HUES64 (cell line): ENCODE data around the gene PSG7. TPM values are rescaled to one million over a fixed set of nuclear protein-coding genes. Genes with fewer than 3 reads are reported as not detected.
"Not testable (repeated sequence)": the region's sequence is repeated elsewhere in the genome, so short reads cannot be mapped to it uniquely, and the experiment has no call there.

Source experiments
- H3K27ac ChIP-seq: 2 replicates; pipeline ENCODE4 v1.7.0; 2013; ENCODE audit warnings: low read depth, low read length, inconsistent platforms
- H3K27me3 ChIP-seq: 2 replicates; pipeline ENCODE4 v1.6.1; 2013; ENCODE audit warnings: mild to moderate bottlenecking, low read length; ENCODE audit not compliant: insufficient read depth
- H3K36me3 ChIP-seq: 2 replicates; pipeline ENCODE4 v1.6.1; 2013; ENCODE audit warnings: mild to moderate bottlenecking, low read length; ENCODE audit not compliant: insufficient read depth
- H3K4me1 ChIP-seq: 2 replicates; pipeline ENCODE4 v1.6.1; 2013; ENCODE audit warnings: mild to moderate bottlenecking, low read length, moderate library complexity; ENCODE audit not compliant: insufficient read depth
- H3K4me3 ChIP-seq: 2 replicates; pipeline ENCODE4 v1.5.1; 2013; ENCODE audit warnings: mild to moderate bottlenecking, low read length, moderate library complexity
- H3K9ac ChIP-seq: 2 replicates; pipeline ENCODE4 v1.6.1; 2013; ENCODE audit warnings: mild to moderate bottlenecking, low read depth, low read length
- H3K9me3 ChIP-seq: 2 replicates; pipeline ENCODE4 v1.6.1; 2013; ENCODE audit warnings: low read depth, low read length; ENCODE audit not compliant: insufficient read depth
- WGBS: fragments of 150-250, 120-280 bp; methylation state at CpG from one replicate; pipeline ENCODE4 v1.1.7; 2013; ENCODE audit warnings: missing lambda C conversion rate; 5-methylcytosine and 5-hydroxymethylcytosine counted together
- polyA plus RNA-seq, 2 experiments: library from polyadenylated mRNA; stranded (reverse); fragments of 50-300 nt; gene quantifications; one replicate each; pipeline ENCODE4 v1.2.3, GENCODE V29; 2013

The PSG7 gene
- polyA plus RNA-seq (2013, experiment 1 of 2): not detected
- not detected for polyA plus RNA-seq (2013, experiment 2 of 2)

DNA sequence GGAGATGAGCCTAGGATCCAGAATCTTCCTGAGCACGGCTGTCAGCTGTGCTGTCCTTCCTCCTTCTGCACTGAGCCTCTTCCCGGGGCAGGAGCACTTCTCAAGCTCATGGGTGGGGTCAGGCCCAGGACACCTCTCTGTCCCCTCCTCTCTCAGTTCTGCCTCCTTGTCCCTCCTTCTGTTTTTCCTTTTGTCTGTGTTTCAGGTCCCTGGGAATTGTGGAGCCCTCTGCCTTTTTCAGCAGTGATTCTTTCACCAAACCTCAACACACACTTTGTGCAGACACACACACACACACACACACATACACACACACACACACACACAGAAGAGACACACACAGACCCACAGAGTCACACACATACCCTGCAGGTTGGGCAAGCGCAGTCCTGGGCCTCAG, at the start of gene PSG7:
Gene PSG7 (minus strand): TSS at position 101 of the 400 bp plus-strand sequence. CDS start 131 bp downstream, outside the sequence.
- not testable (repeated sequence) for H3K9ac ChIP-seq, H3K36me3 ChIP-seq, H3K27me3 ChIP-seq, H3K4me3 ChIP-seq, H3K27ac ChIP-seq, H3K4me1 ChIP-seq, H3K9me3 ChIP-seq
- WGBS: 82% methylated on average over 3 of the region's 3 CpGs

DNA sequence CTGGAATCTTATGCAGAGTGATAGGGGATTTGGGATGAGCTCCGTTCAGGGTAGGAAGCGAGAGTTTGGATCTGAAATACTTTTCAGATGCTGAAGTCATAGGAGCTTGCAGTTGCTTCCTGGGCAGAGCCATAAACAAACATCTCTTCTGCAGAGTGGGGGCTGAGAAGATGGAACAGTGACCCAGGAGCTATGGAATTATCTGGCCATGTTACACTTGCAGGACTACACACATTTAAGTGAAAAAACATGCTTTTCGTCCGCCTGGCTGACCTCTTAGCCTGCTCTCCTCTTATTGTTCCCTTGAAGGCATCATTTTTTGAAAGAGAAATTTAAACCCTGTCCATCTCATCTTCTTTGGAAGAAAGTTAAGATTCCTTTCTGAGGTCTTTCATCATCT, 48.6 kb upstream of the PSG7 start:
- Histone ChIP-seq H3K36me3 (no peaks in the 10 kb centered on the region), H3K9me3 (0 out of 2 replicates have a peak, but pooled peaks cover 3% of the 10 kb centered on the region), H3K4me3 (no peak overlapping the region), H3K27ac (no peak overlapping the region), H3K9ac (no peak overlapping the region), H3K27me3 (no peaks in the 10 kb centered on the region), H3K4me1 (no peaks in the 10 kb centered on the region)
- 83% methylated on average over 4 of the region's 4 CpGs for WGBS

DNA sequence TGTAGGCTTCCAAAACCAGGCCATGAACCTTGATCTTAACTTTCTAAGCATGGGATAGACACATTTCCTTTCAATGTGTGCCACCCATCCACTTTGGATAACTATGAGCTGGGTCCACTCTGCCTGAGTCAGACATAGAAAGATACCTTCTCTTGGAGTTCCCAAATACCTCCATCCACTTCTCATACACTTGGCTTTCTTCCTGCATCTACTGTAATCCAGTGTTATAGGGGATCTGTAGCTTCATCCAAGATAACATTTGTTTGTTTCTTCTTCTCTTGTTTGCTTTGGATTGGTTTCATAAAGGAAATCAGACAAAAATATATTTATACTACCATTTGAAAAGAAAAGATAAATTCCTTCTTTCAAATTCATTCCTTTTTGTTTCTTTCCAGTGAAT, 45.1 kb upstream of the PSG7 start:
- not testable (repeated sequence) for H3K27me3 ChIP-seq, H3K36me3 ChIP-seq, H3K9ac ChIP-seq, H3K4me3 ChIP-seq, H3K9me3 ChIP-seq, H3K4me1 ChIP-seq, H3K27ac ChIP-seq

DNA sequence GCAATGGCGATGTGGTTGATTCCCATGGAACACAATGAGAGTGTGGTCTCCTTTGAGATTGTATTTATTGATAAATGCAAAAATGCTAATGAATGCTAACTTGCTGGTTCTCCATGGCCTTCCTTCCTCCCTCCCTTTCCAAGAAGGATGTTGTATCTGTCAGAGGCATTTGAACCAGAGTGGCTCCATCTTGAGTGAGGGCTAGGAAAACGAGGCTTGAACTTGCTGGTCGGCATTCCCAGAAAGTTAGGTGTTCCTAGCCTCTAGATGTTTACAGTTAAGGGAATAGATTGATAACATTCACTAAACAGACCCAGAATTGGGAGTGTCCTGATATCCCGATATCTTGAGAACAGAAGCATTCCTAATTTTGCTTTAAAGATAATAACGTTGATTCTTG, 34.4 kb upstream of the PSG7 start:
- not testable (repeated sequence) for H3K4me3 ChIP-seq, H3K27me3 ChIP-seq, H3K36me3 ChIP-seq, H3K27ac ChIP-seq, H3K9ac ChIP-seq, H3K4me1 ChIP-seq
- peaks cover 13% of the 10 kb centered on the region; the same call in 1 of the 2 replicates for H3K9me3 ChIP-seq
- 100% methylated on average over 1 of the region's 5 CpGs for WGBS

DNA sequence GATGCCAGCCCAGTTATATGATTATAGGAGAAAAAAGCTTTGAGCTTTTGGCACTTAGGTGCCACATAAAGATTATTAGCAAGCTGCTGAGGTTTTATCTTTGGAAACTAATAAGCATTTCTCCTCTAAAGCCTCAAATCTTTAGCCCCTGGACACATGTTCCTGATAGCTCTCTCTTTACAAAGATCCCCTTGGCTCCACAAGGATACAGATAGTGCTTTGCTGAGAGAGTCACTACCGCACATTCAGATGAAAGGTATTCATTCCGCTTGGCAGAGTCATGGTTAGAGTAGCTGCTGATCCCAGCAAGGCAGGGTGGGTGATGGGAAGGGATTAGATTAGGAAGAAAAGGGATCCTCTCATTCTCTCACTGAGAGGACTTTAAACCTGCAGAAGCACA, 28.2 kb upstream of the PSG7 start:
- H3K4me3 ChIP-seq: no peak overlapping the region
- H3K27ac ChIP-seq: no peak overlapping the region
- no peak overlapping the region for H3K9ac ChIP-seq
- H3K27me3 ChIP-seq: no peaks in the 10 kb centered on the region
- H3K36me3 ChIP-seq: no peaks in the 10 kb centered on the region
- WGBS: 93% methylated on average over 2 of the region's 2 CpGs
- H3K4me1 ChIP-seq: no peaks in the 10 kb centered on the region
- H3K9me3 ChIP-seq: peaks cover 9% of the 10 kb centered on the region; the same call in 1 of the 2 replicates

DNA sequence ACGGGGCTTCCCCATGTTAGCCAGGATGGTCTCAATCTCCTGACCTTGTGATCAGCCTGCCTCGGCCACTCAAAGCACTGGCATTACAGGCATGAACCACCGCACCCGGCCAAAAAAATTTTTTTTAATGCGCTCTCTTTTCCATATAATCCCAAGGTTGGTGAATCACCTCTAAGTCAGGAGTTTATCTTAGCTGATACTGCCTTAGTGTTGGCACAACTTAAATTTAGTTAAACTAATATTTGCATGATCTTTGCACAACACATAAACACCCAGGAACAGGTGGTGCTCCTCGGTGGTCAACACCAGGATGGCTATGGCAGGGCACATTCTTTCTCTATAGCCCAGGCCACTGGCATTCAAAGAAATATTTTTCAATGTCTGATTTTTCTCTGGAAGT, 24.1 kb upstream of the PSG7 start:
- Histone ChIP-seq H3K4me3 (no peak overlapping the region), H3K36me3 (no peaks in the 10 kb centered on the region)
- WGBS: 93% methylated on average over 6 of the region's 6 CpGs

DNA sequence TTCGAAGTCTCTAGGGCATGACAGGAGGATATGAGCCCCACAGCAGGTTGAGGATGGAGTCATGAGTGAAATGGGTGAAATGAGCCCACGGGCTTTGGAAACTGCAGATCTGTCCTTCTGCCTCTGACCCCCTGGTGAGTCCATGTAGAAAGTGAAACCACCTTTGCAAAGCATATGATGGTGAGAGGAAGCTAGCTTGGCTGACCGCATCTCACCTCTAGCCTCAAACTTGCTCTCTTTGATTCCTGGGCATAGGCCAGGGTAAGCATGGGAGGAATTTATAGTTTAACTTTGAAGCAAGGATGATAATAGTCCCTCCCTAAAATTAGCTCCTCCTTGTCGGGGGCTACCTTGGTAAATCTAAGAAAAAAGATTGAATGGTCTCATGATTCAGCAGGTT, 15.1 kb upstream of the PSG7 start:
- not testable (repeated sequence) for H3K36me3 ChIP-seq, H3K4me3 ChIP-seq, H3K27ac ChIP-seq, H3K27me3 ChIP-seq, H3K9me3 ChIP-seq, H3K4me1 ChIP-seq, H3K9ac ChIP-seq
- 85% methylated on average over 4 of the region's 4 CpGs for WGBS

More for the DNA sequence above, 24.1 kb upstream of the PSG7 start:
- Histone ChIP-seq H3K9ac (no peak overlapping the region), H3K27me3 (no peaks in the 10 kb centered on the region), H3K27ac (no peak overlapping the region), H3K4me1 (no peaks in the 10 kb centered on the region), H3K9me3 (peaks cover 5% of the 10 kb centered on the region; the same call in 1 of the 2 replicates)

DNA sequence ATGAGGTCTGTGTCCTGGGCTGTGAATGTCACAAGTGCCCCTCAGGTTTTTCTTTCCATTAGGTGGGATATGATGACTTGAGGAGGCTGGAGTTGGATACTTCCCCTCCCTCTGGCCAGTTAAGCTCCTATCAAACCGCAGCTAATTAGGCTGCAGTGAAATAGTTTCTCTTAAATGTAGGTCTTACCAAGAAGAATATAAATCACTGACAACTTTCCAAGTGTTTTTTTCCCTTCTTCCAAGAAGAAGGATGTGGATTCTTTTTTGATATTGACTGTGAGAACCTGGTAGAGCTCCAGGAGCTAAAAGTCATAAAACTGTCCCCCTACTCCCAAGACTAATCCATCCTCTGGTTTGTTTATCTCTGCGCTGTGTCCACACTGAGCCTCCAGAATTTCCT, 14.5 kb upstream of the PSG7 start:
- WGBS: 92% methylated on average over 1 of the region's 2 CpGs
- not testable (repeated sequence) for H3K36me3 ChIP-seq, H3K27ac ChIP-seq, H3K4me1 ChIP-seq, H3K9ac ChIP-seq, H3K4me3 ChIP-seq, H3K9me3 ChIP-seq, H3K27me3 ChIP-seq

DNA sequence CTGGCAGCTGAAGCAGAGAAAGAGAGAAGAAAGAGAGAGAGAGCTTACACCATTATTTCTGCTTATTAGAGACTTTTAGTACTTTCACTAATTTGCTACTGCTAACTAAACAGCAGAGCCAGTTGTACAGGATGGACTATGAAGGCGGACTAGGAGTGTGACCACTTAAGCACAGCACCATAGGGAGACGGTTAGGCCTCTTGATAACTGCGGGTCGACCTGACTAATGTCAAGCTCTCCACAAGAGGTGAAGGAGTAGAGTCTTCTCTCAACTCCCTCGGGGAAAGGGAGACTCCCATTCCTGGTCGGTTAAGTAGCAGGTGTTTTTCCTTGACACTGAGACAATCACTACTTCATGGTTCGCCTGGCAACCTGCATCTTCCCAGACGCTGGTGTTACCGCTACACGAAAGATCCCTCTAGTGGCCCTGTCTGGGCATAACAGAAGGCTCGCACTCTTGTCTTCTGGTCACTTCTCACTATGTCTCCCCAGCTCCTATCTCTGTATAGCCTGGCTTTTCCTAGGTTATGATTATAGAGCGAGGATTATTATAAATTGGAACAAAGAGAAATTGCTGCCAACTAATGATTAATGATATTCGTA, 5.3 kb upstream of the PSG7 start:
- no peaks in the 10 kb centered on the region for H3K36me3 ChIP-seq
- no peaks in the 10 kb centered on the region for H3K4me1 ChIP-seq
- 51% methylated on average over 11 of the region's 13 CpGs for WGBS
- H3K27ac ChIP-seq: no peak overlapping the region
- H3K9me3 ChIP-seq: no peaks in the 10 kb centered on the region
- H3K9ac ChIP-seq: no peak overlapping the region
- no peak overlapping the region for H3K4me3 ChIP-seq
- no peaks in the 10 kb centered on the region for H3K27me3 ChIP-seq

DNA sequence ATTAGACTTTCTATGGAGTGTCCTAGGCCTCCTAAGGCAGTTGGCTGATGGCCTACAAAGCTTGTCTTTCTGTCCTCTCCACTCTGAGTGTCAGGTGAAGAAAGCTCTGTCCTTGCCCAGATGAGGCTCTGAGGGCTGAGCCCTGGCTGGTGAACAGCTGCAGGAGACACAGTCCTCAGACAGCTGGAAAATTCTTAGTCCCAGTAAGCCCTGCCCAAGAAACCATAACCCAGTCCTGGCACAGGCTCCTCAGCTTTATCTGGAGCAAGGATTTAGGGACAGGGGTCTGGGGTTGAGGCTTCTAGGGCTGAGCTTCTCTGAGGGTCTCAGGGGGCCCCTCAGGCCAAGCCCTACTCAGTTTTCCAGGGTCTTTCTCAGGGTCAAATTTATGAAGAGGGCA, 2.3 kb downstream of the PSG7 start:
- H3K9ac ChIP-seq, H3K4me3 ChIP-seq, H3K9me3 ChIP-seq, H3K27ac ChIP-seq, H3K27me3 ChIP-seq, H3K4me1 ChIP-seq, H3K36me3 ChIP-seq: not testable (repeated sequence)

DNA sequence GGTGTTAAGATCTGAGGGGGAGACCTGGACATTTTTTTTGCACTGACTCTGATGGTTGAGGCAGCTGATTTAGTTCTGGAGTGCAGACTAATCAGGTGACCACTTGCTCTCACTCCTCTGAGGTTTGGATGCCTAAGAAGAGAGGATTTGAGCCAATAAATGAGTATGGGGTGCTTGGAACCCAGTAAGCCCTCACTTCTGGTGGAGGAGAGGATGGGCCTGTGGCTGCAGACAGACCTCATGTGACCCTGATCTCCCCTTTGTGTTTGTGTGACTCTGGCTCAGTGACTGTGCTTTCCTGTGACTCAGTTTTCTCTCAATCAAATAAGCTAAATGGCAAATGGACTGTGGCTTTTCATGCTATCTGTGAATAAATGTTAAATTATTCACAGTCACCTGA, 2.8 kb downstream of the PSG7 start:
- not testable (repeated sequence) for H3K9ac ChIP-seq, H3K36me3 ChIP-seq, H3K27me3 ChIP-seq, H3K9me3 ChIP-seq, H3K27ac ChIP-seq, H3K4me3 ChIP-seq, H3K4me1 ChIP-seq

DNA sequence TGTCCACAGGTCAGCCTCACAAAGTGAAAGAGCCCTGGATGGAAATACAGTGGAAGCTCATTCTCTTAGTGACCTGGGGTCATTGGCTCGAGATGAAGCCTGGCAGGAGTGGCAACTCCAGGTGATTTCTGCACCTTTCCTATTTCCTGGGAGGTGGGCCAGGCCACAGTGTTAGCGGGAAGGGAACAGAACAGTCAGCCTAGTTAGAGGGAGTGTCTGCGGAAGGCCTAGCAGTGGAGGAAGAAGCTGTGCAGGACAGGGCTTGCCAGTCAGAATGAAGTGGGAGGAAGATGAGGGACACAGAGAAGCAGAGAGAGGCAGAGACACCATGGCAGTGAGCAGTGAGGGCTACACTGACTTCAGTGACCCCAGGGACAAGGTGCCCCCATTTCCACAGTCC, 3.6 kb downstream of the PSG7 start:
- H3K9me3 ChIP-seq, H3K4me3 ChIP-seq, H3K36me3 ChIP-seq, H3K27ac ChIP-seq, H3K27me3 ChIP-seq, H3K9ac ChIP-seq, H3K4me1 ChIP-seq: not testable (repeated sequence)
- 88% methylated on average over 3 of the region's 3 CpGs for WGBS
